GM10266 (cell line): ENCODE measurements around the gene SIGLEC15.
"Not testable (repeated sequence)": the region's sequence is repeated elsewhere in the genome, so short reads cannot be mapped to it uniquely, and the experiment has no call there.

Source experiments
- DNase-seq: peaks from one replicate; pipeline ENCODE4 v3.0.0; 2012; ENCODE audit errors: extremely low spot score
- CTCF ChIP-seq: IDR thresholded peaks from 2 replicates; pipeline ENCODE4 v1.5.1; 2012; ENCODE audit warnings: mild to moderate bottlenecking, low read depth; ENCODE audit not compliant: control insufficient read depth, insufficient read depth; ENCODE audit errors: missing control alignments

Gene SIGLEC15

GRCh38 chr18:45802814-45803492 is 22.5 kb upstream of the SIGLEC15 start:
- no peak for TF ChIP-seq CTCF
- DNase-seq: no peak

GRCh38 chr18:45805551-45805950 is 19.9 kb upstream of the SIGLEC15 start:
- no peak for TF ChIP-seq CTCF
- DNase-seq: no peak

- TF ChIP-seq CTCF: no peak
- no peak for DNase-seq
These were observed 19.2 kb upstream of the SIGLEC15 start for GRCh38 chr18:45806226-45806625.

- DNase-seq: not testable (repeated sequence)
- peak; percentile 49 for TF ChIP-seq CTCF
These were observed 18.3 kb upstream of the SIGLEC15 start for GRCh38 chr18:45807144-45807543.

- DNase-seq: not testable (repeated sequence)
These were observed 10.7 kb upstream of the SIGLEC15 start for GRCh38 chr18:45814733-45815132.

GRCh38 chr18:45817543-45817942 is 7.9 kb upstream of the SIGLEC15 start:
- no peak for DNase-seq
- no peak for TF ChIP-seq CTCF

GRCh38 chr18:45818765-45819164 is 6.7 kb upstream of the SIGLEC15 start:
- DNase-seq: not testable (repeated sequence)

- peak; percentile 2 for DNase-seq
- TF ChIP-seq CTCF: no peak
These were observed 5.2 kb upstream of the SIGLEC15 start for GRCh38 chr18:45820106-45820745.
